Fibroblast of peridontal ligament (primary cell): Measurements from ENCODE around the gene NR4A2.
"Not testable (repeated sequence)": the region's sequence is repeated elsewhere in the genome, so short reads cannot be mapped to it uniquely, and the experiment has no call there.

ENCODE experiments used
- DNase-seq: peaks from one replicate; pipeline ENCODE4 v3.0.0-alpha.2; 2010; ENCODE audit errors: extremely low read depth

Gene NR4A2

DNA sequence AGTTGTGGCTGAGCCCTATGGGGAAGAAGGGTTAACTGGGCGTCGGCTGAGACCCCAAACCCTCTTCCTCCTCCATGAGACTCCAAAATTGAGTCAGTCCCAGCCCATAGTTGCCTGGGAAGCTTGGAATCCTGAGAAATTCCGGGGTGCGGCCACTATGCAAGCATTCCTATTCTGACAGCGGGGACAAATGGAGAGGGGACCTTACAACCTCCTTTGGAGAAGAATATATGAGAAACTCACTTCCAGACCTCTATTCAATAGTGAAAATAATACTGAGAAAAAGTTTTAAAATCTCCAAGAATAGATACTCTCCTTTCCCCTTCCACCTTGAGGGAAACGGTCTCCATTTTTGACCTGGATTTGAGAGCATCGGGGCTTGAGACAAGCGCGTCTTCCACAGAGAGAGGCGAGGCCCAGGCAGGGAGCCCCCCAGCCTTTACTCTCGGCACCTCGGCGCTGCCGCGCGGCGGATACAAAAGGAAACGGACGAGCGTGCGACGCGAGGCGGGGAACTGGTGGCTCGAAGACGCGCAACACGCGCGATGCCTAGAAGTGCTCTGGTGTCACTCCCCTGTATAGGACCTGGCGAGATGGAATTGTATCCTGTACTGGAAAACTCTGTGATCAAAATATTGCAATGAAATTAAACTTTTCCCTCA is 11.1 kb downstream of the NR4A2 start:
- DNase-seq: no peak

DNA sequence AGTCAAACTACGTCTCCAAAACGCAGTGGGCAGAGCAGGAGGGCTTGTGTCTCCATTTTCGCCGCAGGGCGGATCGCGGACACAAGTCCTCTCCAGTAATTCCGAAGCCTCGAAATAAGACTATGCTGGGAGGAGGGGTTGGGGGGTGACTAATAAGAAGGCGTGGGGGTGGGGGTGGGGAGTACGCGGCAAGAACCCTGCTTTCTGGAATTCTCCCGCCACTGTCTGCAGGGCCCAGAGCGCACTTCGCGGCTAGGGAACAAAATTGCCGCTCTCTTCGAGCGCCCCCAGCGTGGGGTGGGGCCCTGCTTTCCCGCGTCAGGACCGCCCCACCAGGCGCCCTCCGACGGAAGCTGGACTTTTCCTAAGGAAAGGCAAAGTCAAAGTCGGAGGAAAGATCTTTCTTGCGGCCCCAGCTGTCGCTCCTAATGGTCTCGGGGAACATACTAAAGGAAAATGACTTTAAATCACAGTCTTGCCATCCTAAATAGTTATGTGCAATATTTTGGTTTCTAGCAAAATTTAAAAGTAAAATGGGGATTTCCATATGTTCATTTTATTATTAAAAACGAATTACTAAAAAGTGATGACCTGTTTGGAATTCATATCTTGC is 11.9 kb downstream of the NR4A2 start:
- no peak for DNase-seq

DNA sequence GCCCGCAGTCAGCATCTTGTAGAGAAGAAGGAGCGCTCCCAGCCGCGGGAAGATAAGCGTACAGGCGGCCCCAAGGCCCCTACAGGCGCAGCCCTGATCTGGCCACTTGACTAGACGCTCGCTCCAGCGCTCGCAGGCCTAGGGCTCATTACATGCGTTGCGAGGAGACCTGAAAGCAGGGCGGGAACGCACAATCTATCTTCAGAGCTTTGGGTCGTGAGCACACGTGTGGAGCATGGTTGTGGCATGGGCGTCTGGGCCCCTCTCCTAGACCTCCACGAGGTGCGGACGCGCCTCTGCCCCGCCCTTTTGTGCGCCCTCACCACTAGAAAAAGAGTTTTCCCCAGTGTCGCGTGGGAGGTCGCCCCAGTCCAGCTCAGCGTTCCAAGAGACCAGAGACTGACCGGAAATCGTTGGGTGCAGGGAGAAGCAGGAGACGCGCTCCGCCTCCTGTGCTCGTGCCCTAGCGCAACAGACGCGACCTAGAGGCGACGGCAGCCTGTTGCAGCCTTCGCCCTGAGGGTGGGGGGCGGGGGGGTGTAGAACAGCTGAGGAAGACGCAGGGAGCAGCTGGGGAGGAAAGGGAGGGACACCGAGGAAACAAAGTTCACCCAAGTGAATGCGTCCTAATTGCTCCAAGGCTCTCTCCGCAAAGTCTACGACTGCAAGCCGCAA is 12.6 kb downstream of the NR4A2 start:
- no peak for DNase-seq

DNA sequence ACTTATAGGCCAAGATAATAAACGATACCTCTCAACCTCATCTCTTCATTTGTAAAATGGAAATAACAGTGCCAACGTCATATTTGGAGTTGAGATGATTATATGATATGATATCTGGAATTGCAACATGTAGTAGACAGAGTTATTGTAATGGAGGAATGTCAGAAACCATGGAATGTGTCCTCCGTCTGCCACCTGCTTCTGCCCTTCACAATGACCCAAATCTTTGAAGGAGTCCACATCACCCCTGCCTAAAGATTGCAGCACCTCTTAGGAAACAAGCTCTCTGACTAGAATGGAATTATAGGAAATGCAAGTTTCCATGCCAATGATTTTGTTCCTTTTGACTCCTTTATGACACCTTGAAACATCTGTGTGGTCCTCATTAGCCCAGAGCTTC is 14.9 kb downstream of the NR4A2 start:
- no peak for DNase-seq

DNA sequence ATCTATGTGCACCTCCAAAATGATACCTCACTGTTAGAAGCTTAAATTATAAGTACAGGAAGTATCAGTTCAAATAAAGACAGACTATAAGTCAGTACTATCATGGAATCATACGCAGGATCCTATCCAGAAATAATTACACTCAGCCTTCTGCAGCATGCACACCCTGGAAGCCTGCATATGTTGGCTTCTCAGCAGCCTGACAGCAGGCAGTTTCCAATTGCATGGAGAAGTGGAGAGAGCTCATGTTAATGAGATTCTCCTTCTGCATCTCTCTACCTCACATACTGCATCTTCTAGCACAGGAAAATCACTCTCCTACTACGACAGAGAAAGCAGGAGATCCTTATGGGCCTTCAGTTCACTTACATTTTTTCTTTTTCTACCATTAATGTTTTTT is 20.5 kb downstream of the NR4A2 start:
- no peak for DNase-seq

DNA sequence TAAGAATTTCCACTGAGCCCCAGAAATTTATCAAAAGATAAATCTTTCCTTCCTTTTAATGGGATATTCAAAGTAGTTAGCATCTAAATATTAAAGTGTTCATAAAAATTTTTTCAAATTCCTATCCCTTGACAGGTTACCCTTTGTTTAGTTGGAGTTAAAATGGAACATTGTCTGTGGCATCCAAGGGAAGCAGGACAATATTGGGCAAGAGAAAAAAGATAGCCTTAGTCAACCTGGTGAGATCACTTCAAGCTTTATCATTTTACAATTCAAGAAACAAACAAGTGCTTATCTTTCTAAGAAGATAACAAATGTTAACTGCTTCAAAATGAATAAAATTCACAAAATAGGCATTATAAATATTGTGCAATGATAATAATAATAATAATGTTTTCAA is 21.7 kb downstream of the NR4A2 start:
- no peak for DNase-seq

DNA sequence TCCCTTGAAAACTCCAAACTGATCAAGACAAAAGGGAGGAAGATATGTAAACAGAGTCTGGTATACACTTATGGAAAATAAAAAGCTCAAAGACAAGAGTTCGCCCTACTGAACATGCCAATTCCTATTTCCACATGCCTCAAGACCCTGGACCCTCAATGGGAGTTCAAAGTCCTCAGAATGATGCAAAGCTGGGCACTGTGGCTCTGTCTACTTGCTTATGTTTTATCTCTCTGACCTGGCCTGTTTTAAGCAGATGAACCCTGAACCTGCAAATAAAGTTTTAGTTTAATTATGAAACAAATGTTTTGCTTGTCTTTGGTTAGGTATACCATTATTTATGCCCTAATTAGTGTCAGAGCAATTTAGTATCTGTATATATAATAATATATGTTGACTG is 22.6 kb downstream of the NR4A2 start:
- no peak for DNase-seq

DNA sequence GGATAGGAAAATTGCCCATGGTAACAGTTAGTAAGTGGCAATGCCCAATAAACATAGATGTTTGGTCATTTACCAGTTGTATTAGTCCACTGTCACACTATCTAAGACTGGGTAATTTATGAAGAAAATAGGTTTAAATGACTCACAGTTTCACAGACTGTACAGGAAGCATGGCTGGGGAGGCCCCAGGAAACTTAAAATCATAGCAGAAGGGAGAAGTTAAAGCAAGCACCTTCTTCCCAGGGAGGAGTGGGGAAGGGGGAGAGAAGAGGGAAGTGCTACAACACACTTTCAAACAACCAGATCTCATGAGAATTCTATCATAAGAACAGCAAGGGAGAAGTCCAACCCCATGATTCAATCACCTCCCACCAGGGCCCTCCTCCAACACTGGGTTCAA is 23.4 kb downstream of the NR4A2 start:
- DNase-seq: no peak

DNA sequence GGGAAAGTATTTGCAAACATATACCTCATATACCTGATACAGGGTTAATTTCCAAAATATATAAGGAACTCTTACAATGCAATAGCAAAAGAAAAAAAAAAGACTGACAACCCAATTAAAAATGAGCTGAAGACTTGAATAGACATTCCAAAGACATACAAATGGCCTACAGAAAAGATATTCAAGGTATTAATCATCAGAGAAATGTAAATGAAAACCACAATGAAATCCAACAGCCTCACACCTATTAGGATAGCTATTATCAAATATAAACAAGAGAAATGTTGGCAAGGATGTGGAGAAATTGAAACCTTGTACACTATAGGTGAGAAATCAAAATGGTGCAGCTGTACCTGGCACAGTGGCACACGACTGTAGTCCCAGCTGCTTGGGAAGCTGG is 25.7 kb downstream of the NR4A2 start:
- no peak for DNase-seq

DNA sequence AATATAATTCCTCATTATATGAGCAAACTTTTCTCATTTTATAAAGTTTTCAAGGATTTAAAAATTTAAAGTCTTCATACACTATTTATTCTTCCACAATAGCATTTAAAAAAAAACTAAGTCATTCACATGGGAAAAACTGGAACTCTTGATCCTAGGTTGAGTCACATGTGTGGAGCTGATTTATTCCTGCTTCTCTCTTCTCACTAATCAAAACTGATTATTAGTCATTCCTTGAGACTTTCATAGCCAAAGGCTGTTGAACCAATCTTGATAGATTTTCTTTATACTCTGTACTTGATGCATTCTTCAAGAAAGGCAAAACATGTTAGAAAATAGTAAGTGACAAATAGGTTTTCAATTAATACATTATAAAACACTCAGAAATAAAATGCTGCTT is 27.4 kb downstream of the NR4A2 start:
- DNase-seq: no peak

DNA sequence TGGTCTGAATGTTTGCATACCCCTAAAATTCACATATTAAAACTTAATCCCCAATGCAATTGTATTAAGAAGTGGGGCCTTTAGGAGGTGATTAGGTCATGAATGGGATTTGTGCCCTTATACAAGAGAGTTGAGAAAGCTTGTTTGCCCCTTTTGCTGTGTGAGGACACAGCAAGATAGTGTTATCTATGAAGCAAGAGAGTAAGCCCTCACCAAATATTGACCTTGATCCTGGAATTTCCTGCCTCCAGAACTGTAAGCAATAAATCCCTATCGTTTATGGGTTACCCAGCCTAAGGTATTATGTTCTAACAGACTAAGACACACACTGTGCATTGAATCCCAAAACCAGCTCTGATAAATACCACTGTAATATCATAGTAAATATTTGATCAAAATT is 32.2 kb downstream of the NR4A2 start:
- DNase-seq: no peak

DNA sequence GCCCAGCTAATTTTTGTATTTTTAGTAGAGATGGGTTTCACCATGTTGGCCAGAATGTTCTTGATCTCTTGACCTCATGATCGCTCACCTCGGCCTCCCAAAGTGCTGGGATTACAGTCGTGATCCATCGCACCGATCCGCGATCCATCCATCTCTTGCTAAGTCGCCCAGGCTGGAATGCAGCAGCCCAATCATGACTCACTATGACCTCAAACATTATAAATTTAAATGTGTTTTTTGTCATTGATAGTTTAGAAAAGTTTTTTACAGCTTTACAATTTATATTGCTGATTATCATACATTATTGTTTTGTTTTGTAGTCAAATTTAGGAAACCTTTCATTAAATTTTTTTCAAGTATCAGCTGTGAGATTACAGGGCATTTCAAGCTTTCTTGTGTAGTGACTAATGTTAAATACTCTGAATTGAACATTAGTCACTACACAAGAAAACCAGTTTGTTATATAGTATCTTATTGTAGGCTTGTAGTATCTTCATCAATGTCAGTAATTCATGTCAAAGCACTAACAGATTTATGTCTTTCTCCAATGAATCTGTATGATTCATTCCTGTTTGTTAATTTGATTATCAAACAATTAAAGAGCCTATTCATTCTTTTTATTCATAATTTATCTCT is 37.5 kb downstream of the NR4A2 start:
- no peak for DNase-seq

DNA sequence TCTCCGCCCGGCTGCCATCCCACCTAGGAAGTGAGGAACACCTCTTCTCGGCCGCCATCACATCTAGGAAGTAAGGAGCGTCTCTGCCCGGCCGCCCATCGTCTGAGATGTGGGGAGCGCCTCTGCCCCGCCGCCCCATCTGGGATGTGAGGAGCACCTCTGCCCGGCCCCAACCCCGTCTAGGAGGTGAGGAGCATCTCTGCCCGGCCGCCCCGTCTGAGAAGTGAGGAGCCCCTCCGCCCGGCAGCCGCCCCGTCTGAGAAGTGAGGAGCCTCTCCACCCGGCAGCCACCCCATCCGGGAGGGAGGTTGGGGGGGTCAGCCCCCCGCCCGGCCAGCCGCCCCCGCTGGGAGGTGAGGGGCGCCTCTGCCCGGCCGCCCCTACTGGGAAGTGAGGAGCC is 39.1 kb downstream of the NR4A2 start:
- not testable (repeated sequence) for DNase-seq

DNA sequence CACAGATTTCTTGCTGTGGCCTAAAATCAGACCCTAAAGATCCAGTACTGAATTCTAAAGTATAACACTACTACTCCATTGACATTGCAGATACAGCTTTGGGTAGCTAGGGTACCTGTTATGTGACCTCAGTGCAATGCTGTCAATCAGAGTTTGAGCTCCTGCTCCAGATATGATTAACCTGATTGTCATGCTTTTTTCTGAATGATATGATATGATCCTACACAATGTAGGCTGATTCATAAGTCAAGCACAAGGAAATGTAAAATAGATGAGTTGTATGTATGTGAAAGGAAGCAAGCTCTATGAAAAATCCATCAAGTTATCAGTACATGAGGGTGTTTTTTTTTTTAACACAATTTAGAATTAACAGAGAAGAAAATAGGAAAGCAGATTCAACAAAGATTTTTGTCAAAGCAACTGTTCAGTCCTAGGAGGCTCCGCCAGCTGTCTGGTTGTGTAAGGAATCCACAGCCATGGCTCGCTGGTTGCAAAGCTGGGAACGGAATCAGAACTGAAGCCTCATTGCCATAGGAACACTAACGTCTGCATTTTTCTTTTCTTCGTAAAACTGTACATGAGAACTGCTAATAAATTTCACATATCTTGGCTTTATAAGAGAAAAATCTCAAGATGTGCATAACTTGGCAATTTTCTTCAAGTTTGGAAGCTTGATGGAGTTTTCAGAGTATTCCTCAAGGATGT is 52.9 kb downstream of the NR4A2 start:
- DNase-seq: no peak
